ENCODE measurements around the gene MAB21L3. TPM values are rescaled to one million over a fixed set of nuclear protein-coding genes. Genes with fewer than 3 reads are reported as not detected.

The MAB21L3 gene
- total RNA-seq, 1 donor = under 0.01 TPM

DNA sequence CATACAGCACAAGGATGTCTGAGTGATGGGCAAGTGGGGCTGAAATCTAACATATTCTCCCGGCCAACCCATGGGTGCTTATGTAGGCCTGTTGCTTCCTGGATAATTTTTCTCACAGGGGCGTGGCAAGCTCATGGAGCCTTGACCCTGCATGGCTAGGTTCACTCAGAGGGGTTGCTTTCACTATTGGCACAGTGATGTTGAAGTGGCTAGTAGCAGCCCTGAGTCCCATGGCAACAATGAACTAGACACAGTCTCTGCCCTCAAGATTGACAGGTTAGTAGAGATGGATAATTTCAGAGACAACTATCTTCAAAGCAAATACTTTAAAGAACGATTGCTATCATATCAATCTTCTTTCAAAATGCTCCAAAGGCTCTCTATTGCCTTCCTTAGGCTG, 6.5 kb upstream of the MAB21L3 start:
- TF ChIP-seq CTCF (IDR thresholded peaks at IDR 0.05; ENCODE audit: insufficient read depth, low read depth, low read length) = no peak
- no peak overlapping the region for H3K4me3 ChIP-seq (ENCODE audit: low read depth, low read length)
- DNase-seq (ENCODE audit: low read depth) = no peak

- no peak overlapping the region for H3K4me3 ChIP-seq (ENCODE audit: low read depth, low read length)
- no peak for TF ChIP-seq CTCF (IDR thresholded peaks at IDR 0.05; ENCODE audit: insufficient read depth, low read depth, low read length)
- DNase-seq (ENCODE audit: low read depth) = no peak
Measured at GRCh38 chr1:116105996-116106395, 5.2 kb upstream of the MAB21L3 start.

DNA sequence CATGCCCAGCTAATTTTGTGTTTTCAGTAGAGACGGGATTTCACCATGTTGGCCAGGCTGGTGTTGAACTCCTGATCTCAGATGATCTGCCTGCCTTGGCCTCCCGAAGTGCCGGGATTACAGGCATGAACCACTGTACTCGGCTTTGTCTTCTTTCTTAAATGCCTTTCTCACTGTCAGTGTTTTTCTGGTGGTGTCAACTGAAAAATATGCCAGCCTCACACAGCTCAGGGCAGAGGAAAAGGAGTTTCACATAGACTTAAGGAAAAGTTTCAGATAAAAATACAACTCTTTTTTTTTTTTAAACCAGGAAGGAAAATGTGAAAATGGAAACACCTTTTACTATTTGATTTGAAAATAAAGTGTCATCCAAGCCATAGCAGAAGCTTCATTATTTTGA, 4.6 kb upstream of the MAB21L3 start:
- no peak overlapping the region for H3K4me3 ChIP-seq (ENCODE audit: low read depth, low read length)
- TF ChIP-seq CTCF (IDR thresholded peaks at IDR 0.05; ENCODE audit: insufficient read depth, low read depth, low read length) = no peak
- no peak for DNase-seq (ENCODE audit: low read depth)

DNA sequence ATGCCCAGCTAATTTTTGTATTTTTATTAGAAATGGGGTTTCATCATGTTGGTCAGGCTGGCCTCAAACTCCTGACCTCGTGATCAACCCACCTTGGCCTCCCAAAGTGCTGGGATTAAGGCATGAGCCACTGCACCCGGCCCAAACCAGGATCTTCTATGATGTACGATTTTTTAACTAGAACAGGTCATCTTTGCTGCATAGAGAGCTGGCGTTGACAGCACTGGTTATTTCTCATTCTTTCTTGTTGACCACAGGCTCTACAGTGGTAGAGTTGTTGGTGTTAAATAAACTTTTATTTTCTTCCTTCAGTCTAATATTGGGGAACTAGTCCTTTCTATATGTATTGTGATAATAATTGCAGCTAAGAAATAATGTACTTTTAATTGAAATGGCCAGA, 3.8 kb upstream of the MAB21L3 start:
- no peak overlapping the region for H3K4me3 ChIP-seq (ENCODE audit: low read depth, low read length)
- no peak for TF ChIP-seq CTCF (IDR thresholded peaks at IDR 0.05; ENCODE audit: insufficient read depth, low read depth, low read length)
- no peak for DNase-seq (ENCODE audit: low read depth)

DNA sequence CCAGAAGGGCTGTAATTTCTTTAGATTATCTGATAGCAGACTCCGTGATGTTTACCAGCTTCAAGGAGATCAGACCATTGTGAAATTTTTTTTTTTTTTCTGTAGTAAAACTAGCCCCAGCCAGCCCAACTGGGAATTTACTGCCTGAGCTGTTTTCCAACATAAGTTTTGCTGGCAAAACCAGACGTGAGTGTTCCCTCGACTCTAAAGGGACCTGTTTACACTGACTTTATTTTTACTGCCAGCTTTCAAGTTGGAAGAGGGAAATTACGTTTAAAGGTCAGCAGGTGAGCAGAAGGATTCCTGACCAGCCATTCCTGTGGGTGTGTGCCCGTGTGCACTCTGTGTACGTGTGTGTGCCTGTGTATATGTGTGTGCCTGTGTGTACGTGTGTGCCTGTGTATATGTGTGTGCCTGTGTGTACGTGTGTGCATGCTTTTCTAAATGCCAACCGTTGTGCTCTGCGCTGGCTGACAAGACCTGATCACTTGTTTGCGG, 374 bp downstream of the MAB21L3 start:
- peak; percentile 43 for DNase-seq (ENCODE audit: low read depth)
- TF ChIP-seq CTCF (IDR thresholded peaks at IDR 0.05; ENCODE audit: insufficient read depth, low read depth, low read length) = no peak
- no peak overlapping the region for H3K4me3 ChIP-seq (ENCODE audit: low read depth, low read length)

DNA sequence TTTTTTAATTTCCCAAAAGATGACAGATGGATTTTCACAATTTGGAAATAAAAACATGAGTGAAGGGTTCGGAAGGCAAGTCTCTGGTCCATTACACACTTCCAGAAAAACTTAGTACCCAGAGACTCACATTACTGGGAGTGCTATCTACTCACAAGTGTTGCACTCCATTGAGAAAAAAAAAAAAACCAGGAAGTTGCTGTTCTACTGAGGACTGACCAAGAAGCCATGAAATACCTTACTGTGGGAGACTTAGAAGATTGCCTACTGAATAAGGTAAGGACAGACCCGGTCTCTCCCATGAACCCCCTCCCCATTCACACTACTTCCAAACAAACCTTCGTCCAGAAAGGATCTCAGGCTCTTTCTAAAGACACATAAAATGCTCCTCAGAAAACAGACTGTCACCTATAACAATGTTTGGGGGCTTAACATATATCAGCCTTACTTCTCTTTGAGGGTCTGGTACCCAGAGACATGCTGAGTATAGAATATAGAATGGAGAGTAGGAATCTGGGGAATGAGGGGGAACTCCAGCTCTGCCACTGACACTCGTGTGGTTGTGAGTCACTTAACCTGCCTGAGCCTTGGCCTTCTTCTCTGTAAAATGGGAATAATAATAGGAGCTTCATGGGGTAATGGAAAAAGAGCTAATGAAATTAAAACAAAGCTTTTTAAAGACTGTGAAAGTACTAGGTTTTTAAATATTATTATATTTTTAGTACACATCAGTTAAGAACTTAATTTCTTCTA, 1.4 kb downstream of the MAB21L3 start:
- H3K4me3 ChIP-seq (ENCODE audit: low read depth, low read length) = no peak overlapping the region
- TF ChIP-seq CTCF (IDR thresholded peaks at IDR 0.05; ENCODE audit: insufficient read depth, low read depth, low read length) = no peak
- DNase-seq (ENCODE audit: low read depth) = no peak

DNA sequence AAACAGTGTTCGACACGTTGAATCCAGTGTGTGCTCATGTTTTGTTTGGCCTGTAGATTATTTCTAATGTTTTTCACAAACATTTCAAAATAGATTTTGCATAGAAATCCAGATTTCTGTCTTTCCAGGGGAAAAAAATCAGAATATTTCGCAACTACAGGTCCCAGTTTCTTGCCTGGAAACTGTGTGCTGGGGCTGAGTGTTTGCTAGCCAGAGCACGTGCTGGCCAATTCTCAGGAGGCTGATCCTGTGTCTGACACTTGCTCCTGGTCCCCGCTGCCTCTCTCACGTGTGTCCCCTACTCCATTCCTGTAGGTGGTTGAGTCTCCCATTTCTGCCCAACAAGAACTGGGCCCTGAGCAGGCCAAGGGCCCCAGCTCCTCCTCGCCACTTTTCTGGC, 2.4 kb downstream of the MAB21L3 start:
- no peak for TF ChIP-seq CTCF (IDR thresholded peaks at IDR 0.05; ENCODE audit: insufficient read depth, low read depth, low read length)
- H3K4me3 ChIP-seq (ENCODE audit: low read depth, low read length) = no peak overlapping the region
- no peak for DNase-seq (ENCODE audit: low read depth)
